Kidney (tissue), 14 donors: ENCODE results near the gene PRDM16. TPM values are rescaled to one million over a fixed set of nuclear protein-coding genes. Genes with fewer than 3 reads are reported as not detected.

ENCODE experiments used
- DNase-seq, 5 donors: peaks; one replicate each; pipeline ENCODE4 v3.0.0-alpha.2; 2013 to 2020
- FAIRE-seq: peaks from 2 replicates; lab custom pipeline; 2012; peaks lifted over from hg19 to GRCh38; lab: Jason Lieb, UNC
- H3K27ac ChIP-seq, 2 donors: one replicate each; pipeline ENCODE4 v1.7.0; 2013; ENCODE audit warnings: low read depth in 2 of 2, low read length in 2 of 2, inconsistent platforms in 1 of 2
- H3K27me3 ChIP-seq: one replicate; pipeline ENCODE4 v1.7.1; 2013; ENCODE audit warnings: low read length, inconsistent platforms; ENCODE audit not compliant: control insufficient read depth, insufficient read depth
- H3K36me3 ChIP-seq, 3 donors: one replicate each; pipeline versions ENCODE4 v1.7.0 to v1.7.1; 2013; ENCODE audit warnings: low read length in 3 of 3, control low read depth in 1 of 3, inconsistent platforms in 1 of 3; ENCODE audit not compliant: insufficient read depth in 3 of 3, control insufficient read depth in 2 of 3
- H3K4me1 ChIP-seq, 3 donors: one replicate each; pipeline versions ENCODE4 v1.7.0 to v1.7.1; 2013; ENCODE audit warnings: low read length in 3 of 3, inconsistent platforms in 1 of 3, low read depth in 1 of 3; ENCODE audit not compliant: control insufficient read depth in 2 of 3, insufficient read depth in 2 of 3
- H3K4me3 ChIP-seq, 3 donors: one replicate each; pipeline versions ENCODE4 v1.7.0 to v1.8.1; 2013; ENCODE audit warnings: low read length in 3 of 3, control low read depth in 1 of 3, inconsistent platforms in 1 of 3
- H3K9ac ChIP-seq, 3 donors: one replicate each; pipeline versions ENCODE4 v1.7.0 to v1.7.1; 2013; ENCODE audit warnings: low read length in 3 of 3, control low read depth in 1 of 3, inconsistent platforms in 1 of 3
- H3K9me3 ChIP-seq, 3 donors: one replicate each; pipeline versions ENCODE4 v1.7.0 to v1.7.1; 2013; ENCODE audit warnings: low read length in 3 of 3, control low read depth in 1 of 3, inconsistent platforms in 1 of 3; ENCODE audit not compliant: control insufficient read depth in 2 of 3, insufficient read depth in 1 of 3
- CTCF ChIP-seq: IDR thresholded peaks from 3 replicates; pipeline ENCODE4 v1.5.1; 2012; ENCODE audit warnings: mild to moderate bottlenecking, moderate library complexity, borderline replicate concordance; ENCODE audit not compliant: insufficient read depth; ENCODE audit errors: extremely low read depth
- intact Hi-C: fragments of 100-400 bp; cut with DNase I; formaldehyde crosslinking; loops from one replicate; pipeline ENCODE4 v1.11.1; 2022
- polyA plus RNA-seq: library from polyadenylated mRNA; stranded (reverse); fragments of 350-450 nt; fragmentation: Illumina TruSeq; extraction: RNeasy Lipid Tissue Mini Kit (QIAGEN cat#74804); gene quantifications from one replicate; pipeline ENCODE4 v1.2.3, GENCODE V29; 2014; ENCODE audit warnings: low read depth, low replicate concordance; ENCODE audit not compliant: insufficient read depth
- total RNA-seq: library from RNA; stranded (reverse); fragmentation: NEBNext Ultra II Directional; extraction: Animal tissue kit (Norgen Biotek cat#: 25700); gene quantifications from one replicate; pipeline ENCODE4 v1.2.1, GENCODE V29; 2021
- donor health status: control.
- donor health status: control.
- donor health status: control.
- donor health status: control.
- donor health status: control.
- donor health status: DM: yes; HTN: yes; CAD: no.
- donor health status: Normal renal cell carcinoma (clear cell type).

Gene PRDM16
- total and polyA plus RNA-seq, 2 donors from 2014 or later = 3.0 to 21.9 TPM

GRCh38 chr1:3425486-3426215 is 356.6 kb downstream of the PRDM16 start:
- intact Hi-C loops = loop anchor here (10.0 kb wide), 1 partner anchor 411 kb away; no protein-coding TSS in a partner anchor
- Histone ChIP-seq H3K27ac (no peak overlapping the region), H3K36me3 (peaks cover 0 to 8% (median 2%) of the 10 kb centered on the region in 3 donors), H3K9me3 (no peaks in the 10 kb centered on the region), H3K27me3 (peaks cover 5% of the 10 kb centered on the region), H3K4me1 (peaks cover 4 to 15% (median 4%) of the 10 kb centered on the region in 3 donors), H3K4me3 (no peak overlapping the region), H3K9ac (no peak overlapping the region)
- no peak for TF ChIP-seq CTCF
- FAIRE-seq (no peak), DNase-seq (peak in 1 of 5 donors; percentile 69)

DNA sequence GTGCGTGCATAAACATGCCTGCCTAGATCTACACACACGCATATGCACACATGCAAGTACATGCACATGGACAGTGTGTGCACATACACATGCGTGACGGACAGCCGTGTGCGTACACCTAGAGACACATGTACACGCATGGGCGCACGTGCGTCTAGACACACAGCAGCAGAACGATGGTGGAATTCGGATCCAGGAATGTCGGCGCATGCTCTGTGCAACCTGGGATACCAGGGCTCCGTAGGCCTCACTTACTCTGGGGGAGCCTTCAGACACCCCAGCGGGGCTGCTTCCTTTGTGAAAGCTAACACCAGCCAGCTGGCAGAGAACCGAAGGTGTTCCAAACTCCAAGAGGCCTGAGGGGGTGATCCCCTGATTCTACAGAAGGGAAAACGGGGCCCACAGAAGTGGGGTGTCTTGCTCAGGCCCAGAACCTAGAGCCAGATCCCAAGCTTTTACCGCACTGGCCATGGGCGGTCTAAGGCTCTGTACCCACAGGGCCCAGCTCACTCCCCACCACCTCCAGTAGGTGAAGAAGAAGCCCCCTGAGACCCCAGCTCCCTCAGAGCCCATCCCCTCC is 358.0 kb downstream of the PRDM16 start:
- no peaks in the 10 kb centered on the region for H3K9me3 ChIP-seq
- peaks cover 2% of the 10 kb centered on the region for H3K27me3 ChIP-seq
- no peak overlapping the region for H3K9ac ChIP-seq
- peaks cover 0 to 8% (median 2%) of the 10 kb centered on the region in 3 donors for H3K36me3 ChIP-seq
- no peak overlapping the region for H3K27ac ChIP-seq
- no peak overlapping the region for H3K4me3 ChIP-seq
- no peak for FAIRE-seq
- intact Hi-C loops = loop anchor here (10.0 kb wide), 1 partner anchor 412 kb away; no protein-coding TSS in a partner anchor
- peak in 1 of 5 donors; percentile 41 for DNase-seq
- H3K4me1 ChIP-seq = peaks cover 1 to 10% (median 4%) of the 10 kb centered on the region in 3 donors
- no peak for TF ChIP-seq CTCF

GRCh38 chr1:3427711-3428704 is 359.0 kb downstream of the PRDM16 start:
- H3K36me3 ChIP-seq = peaks cover 0 to 8% (median 2%) of the 10 kb centered on the region in 3 donors
- intact Hi-C loops = loop anchor here (10.0 kb wide), 1 partner anchor 413 kb away; no protein-coding TSS in a partner anchor
- no peak overlapping the region for H3K4me3 ChIP-seq
- no peak overlapping the region for H3K27ac ChIP-seq
- H3K27me3 ChIP-seq = no peaks in the 10 kb centered on the region
- H3K9ac ChIP-seq = no peak overlapping the region
- DNase-seq (peak in 1 of 5 donors; percentile 56), FAIRE-seq (no peak)
- no peaks in the 10 kb centered on the region for H3K9me3 ChIP-seq
- H3K4me1 ChIP-seq = peaks cover 0 to 3% (median 3%) of the 10 kb centered on the region in 3 donors
- TF ChIP-seq CTCF = no peak
